GM21723 (cell line): ENCODE data around the gene MID1.

Experiments used
- ATAC-seq: cut with Tn5 transposase; IDR thresholded peaks from one replicate; pipeline ENCODE4 v1.9.1; 2021; ENCODE audit warnings: mild to moderate bottlenecking, moderate library complexity; ENCODE audit not compliant: unreplicated experiment

The MID1 gene

GRCh38 chrX:10450229-10450958 is 170.0 kb downstream of the MID1 start:
- ATAC-seq: no peak

DNA sequence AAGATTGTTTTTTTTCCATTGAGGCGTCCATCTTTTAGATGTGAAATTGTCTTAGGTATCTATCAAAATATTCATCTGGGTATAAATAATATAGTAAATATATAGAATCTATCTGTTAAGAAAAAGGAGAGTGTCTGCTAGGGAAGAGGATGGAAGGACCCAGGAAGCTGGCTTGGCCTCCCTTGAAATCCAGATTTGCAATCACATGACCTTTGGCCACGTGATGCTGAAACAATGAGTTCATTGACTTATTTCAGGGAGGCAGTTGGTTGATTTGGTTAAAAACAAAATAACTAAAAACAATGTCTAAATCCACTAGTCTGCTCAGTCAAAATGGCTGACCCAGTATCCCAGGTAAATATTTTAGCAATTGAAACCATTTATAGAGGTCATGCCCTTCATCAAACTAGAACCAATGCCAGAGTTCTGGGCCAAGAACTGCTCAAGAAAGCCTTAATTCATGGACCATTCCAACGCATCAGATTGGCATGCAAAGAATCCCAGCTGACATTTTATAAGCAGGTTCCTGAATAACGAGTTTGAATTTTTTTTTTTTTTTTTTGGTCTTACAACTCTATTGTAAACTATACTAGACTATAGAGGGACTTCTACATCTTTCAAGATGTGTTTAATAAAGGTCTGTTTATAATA is 172.7 kb downstream of the MID1 start:
- ATAC-seq: no peak

GRCh38 chrX:10444204-10444603 is 176.2 kb downstream of the MID1 start:
- ATAC-seq: no peak

GRCh38 chrX:10441464-10441863 is 178.9 kb downstream of the MID1 start:
- no peak for ATAC-seq

- no peak for ATAC-seq
Measured at GRCh38 chrX:10433296-10433965, 187.0 kb downstream of the MID1 start.

DNA sequence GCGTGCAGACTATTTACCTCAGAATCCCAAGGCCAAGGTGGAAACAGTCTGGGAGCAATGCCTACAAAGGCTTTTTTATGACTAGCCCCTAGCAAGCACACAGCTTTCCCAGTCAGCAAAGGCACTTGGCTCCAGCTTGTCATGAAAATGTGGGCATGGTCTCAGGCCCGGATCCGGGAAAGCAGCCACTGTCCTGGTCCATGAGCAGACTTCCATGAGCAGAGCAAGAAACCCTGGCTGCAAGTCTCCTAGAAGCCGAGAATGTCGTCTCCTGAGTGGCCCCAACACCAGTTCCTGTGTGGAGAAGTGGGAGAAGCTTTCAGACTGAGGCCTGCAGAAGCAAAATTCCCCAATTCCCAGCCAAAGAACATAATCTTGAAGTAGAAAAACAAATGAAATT is 190.5 kb downstream of the MID1 start:
- no peak for ATAC-seq

DNA sequence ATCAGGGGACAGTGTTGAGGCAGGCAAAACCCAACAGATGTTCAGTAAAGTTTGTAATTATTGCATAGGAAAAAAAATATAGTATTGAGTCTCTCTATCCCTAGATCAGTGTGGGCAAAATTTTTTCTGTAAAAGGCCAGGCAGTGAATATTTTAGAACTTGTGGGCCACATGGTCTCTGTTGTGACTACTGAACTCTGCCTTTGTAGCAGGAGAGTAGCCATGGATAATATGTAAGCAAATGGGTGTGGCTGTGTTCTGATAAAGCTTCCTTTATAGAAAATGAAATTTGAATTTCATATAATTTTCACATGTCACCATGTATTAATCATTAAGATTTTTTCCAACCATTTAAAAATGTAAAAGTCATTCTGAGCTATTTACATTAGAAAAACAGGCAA is 193.1 kb downstream of the MID1 start:
- no peak for ATAC-seq

GRCh38 chrX:10423716-10424115 is 196.7 kb downstream of the MID1 start:
- ATAC-seq: no peak

DNA sequence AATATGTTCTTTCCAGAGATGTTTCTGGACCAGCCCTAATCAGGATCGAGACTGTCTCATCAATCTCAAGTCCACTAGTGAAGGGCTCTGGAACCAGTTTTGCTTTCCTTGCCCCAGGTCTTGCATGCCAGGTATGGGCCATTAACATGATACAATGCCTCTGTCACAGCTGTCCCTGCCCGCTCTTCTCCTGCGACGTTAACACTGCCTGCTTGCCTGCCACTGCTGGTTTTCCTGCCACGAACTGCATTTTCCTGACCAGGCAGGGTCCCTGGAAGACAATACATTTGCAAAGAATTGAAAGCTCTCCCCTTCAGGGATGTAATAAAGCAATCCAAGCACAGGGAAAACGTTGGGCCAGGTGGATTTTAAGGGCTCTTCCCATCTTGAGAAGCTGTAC is 200.3 kb downstream of the MID1 start:
- no peak for ATAC-seq

GRCh38 chrX:10416424-10416823 is 204.0 kb downstream of the MID1 start:
- no peak for ATAC-seq

GRCh38 chrX:10415306-10416001 is 204.9 kb downstream of the MID1 start:
- ATAC-seq: no peak

DNA sequence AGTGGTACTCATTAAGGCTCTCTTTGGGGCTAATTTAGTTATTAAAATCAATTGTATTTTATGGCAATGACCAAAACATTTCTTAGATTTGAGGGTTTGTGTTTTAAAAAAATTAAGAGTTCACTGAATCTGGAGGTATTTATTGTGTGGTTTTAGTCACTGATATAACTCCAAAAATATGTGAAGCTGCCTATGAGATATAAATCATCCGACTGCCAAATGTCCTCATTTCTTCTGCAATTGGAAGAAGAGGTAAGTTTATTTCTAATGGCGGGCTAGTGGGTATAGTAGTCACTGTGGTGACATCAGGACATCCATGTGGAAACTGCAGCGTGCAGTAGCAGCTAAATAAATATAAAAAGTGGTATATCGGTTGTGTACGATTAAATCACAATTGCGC is 205.5 kb downstream of the MID1 start:
- no peak for ATAC-seq

DNA sequence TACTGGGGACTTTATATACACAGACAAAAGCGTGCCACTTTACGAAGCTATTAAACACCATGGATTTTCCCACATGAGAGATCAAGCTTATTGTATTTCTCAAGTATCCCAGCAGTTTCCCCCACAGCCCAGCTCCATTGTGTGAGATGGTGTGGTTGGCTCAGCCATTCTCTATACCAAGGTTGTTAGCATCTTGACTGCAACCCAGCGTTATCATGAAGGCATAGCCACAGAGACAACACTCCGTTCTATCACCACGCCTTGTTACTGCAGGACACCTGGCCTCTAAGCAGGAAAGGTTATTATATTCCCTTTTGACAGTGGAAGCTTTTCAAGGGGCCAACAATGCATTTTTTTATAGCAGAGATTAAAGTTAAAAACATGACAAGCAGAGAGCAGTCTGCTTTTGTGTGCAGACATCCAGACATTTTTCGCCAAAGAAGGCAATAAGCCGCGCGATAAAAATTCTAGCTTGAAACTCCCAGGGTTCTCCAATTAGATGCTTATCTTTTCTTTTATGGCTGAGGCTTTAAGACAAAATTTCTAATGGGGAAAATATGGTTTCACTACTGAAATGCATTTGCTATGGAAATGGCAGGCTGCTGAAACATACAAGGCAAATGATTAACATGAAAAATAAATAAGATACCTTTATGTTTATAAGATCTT is 206.1 kb downstream of the MID1 start:
- no peak for ATAC-seq

GRCh38 chrX:10404436-10404835 is 215.9 kb downstream of the MID1 start:
- ATAC-seq: no peak

DNA sequence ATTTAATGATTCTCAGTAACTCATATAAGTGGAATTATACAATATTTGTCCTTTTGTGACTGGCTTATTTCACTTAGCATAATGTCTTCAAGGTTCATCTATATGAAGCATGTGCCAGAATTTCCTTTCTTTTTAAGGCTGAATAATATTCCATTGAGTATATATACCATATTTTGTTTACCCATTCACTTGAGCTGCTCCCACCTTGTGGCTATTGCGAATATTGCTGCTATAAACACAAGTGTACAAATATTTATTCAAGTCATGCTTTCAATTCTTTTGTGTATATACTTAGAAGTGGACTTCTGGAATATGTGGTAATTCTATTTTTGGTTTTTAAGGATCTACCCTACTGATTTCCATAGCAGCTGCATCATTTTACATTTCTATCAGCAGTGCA is 219.1 kb downstream of the MID1 start:
- ATAC-seq: no peak

- ATAC-seq: no peak
Measured at GRCh38 chrX:10399043-10399741, 221.2 kb downstream of the MID1 start.

- no peak for ATAC-seq
Measured at GRCh38 chrX:10398215-10398614, 222.2 kb downstream of the MID1 start.

DNA sequence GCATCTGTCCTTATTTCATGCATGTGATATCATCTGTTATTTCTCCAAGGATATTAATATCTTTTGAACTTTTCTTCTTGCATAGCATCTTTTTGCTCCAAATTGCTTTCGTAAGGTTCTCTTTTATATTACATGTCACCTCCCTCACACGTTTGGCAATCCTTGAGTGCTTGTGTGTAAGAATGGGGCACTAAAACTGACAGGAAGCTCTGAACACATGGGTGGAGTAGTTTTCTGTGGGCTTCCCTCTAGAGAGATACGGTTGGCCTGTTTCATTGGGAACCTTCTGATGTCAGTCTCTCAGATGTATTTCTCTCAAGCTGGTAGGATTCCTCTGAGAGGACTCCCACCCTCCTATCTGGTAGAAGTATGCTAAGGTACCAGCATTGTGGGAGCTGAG is 223.0 kb downstream of the MID1 start:
- no peak for ATAC-seq

GRCh38 chrX:10395643-10396042 is 224.7 kb downstream of the MID1 start:
- no peak for ATAC-seq
